ENCODE results near the gene PDCD5. TPM values are rescaled to one million over a fixed set of nuclear protein-coding genes. Genes with fewer than 3 reads are reported as not detected.

Gene PDCD5
- total RNA-seq, 4 donors from 2014 or later: 14.7 to 82.6 (median 48.7) TPM

- no peak for TF ChIP-seq POLR2A (IDR thresholded peaks at IDR 0.05)
- no peak for TF ChIP-seq CTCF (IDR thresholded peaks at IDR 0.05)
- Histone ChIP-seq H3K9me3 (no peaks in the 10 kb centered on the region), H3K27ac (no peak overlapping the region), H3K36me3 (no peaks in the 10 kb centered on the region), H3K4me1 (no peaks in the 10 kb centered on the region), H3K27me3 (no peaks in the 10 kb centered on the region), H3K4me3 (no peak overlapping the region)
- DNase-seq: no peak
- intact Hi-C loops (cut with DNase I; ENCODE audit: low total_unique reads): no loop called here
Measured at GRCh38 chr19:32626969-32627368, 46.0 kb downstream of the PDCD5 start.

- no peaks in the 10 kb centered on the region for H3K36me3 ChIP-seq
- intact Hi-C loops (cut with DNase I; ENCODE audit: low total_unique reads): no loop called here
Measured at GRCh38 chr19:32627714-32628270, 46.8 kb downstream of the PDCD5 start.

GRCh38 chr19:32630338-32630737 is 49.3 kb downstream of the PDCD5 start:
- no peak for DNase-seq
- H3K36me3 ChIP-seq: no peaks in the 10 kb centered on the region
- H3K9me3 ChIP-seq: no peaks in the 10 kb centered on the region
- no peaks in the 10 kb centered on the region for H3K4me1 ChIP-seq
- TF ChIP-seq POLR2A (IDR thresholded peaks at IDR 0.05) (no peak), CTCF (IDR thresholded peaks at IDR 0.05) (no peak)
- no peaks in the 10 kb centered on the region for H3K27me3 ChIP-seq
- intact Hi-C loops (cut with DNase I; ENCODE audit: low total_unique reads): no loop called here
- H3K27ac ChIP-seq: no peak overlapping the region
- H3K4me3 ChIP-seq: no peak overlapping the region

More at GRCh38 chr19:32627714-32628270, 46.8 kb downstream of the PDCD5 start:
- Histone ChIP-seq H3K4me1 (no peaks in the 10 kb centered on the region), H3K27me3 (no peaks in the 10 kb centered on the region), H3K9me3 (no peaks in the 10 kb centered on the region), H3K4me3 (no peak overlapping the region), H3K27ac (no peak overlapping the region)
- TF ChIP-seq POLR2A (IDR thresholded peaks at IDR 0.05) (no peak), CTCF (IDR thresholded peaks at IDR 0.05) (no peak)
- DNase-seq: no peak

GRCh38 chr19:32631381-32631780 is 50.4 kb downstream of the PDCD5 start:
- Histone ChIP-seq H3K36me3 (no peaks in the 10 kb centered on the region), H3K4me3 (no peak overlapping the region), H3K27me3 (no peaks in the 10 kb centered on the region), H3K4me1 (no peaks in the 10 kb centered on the region), H3K27ac (no peak overlapping the region), H3K9me3 (no peaks in the 10 kb centered on the region)
- DNase-seq: no peak
- TF ChIP-seq POLR2A (IDR thresholded peaks at IDR 0.05): no peak
- TF ChIP-seq CTCF (IDR thresholded peaks at IDR 0.05): no peak
- intact Hi-C loops (cut with DNase I; ENCODE audit: low total_unique reads): no loop called here

Small RNAs within 50 kb of the gene (small RNA-seq; reads per million reads assigned to genes)
- gene SNORA68B: not detected

Other genes starting within 250 kb of the PDCD5 start
- 10 to 100 TPM; 10.5 to 37.4 (median 28.2) TPM for gene ZNF507, start 235.6 kb upstream of the PDCD5 start, total RNA-seq
- gene DPY19L3, start 175.4 kb upstream of the PDCD5 start, total RNA-seq: 10 to 100 TPM; 10.2 to 58.9 (median 34.7) TPM
- gene ANKRD27, start 94.0 kb downstream of the PDCD5 start, total RNA-seq: 10 to 100 TPM in 3 of 4 donors, 1 to 10 TPM in 1; 1.8 to 36.2 (median 22.7) TPM
- under 1 TPM in 2 of 4 donors, not detected in 2; 0.29 to 0.62 TPM for gene RGS9BP, start 94.7 kb downstream of the PDCD5 start, total RNA-seq
- 1 to 10 TPM in 3 of 4 donors, not detected in 1; 1.3 to 8.4 (median 5.9) TPM for gene NUDT19, start 110.6 kb downstream of the PDCD5 start, total RNA-seq
- gene TDRD12, start 138.6 kb downstream of the PDCD5 start, total RNA-seq: 1 to 10 TPM in 2 of 4 donors, not detected in 2; 2.0 to 5.7 TPM

Measured in uterus (tissue), 4 donors.